H1 (cell line): ENCODE data around the gene PLB1. TPM values are rescaled to one million over a fixed set of nuclear protein-coding genes. Genes with fewer than 3 reads are reported as not detected.

Experiments
- PHF8 ChIP-seq: fragments of 200-600 bp; sonication (generic); conservative IDR thresholded peaks from 2 replicates; pipeline ENCODE4 v1.7.1; 2012; ENCODE audit warnings: low read depth, mild to moderate bottlenecking, inconsistent platforms, low read length, moderate library complexity
- RNF2 ChIP-seq: fragments of 200-900, 300-1000 bp; sonication (generic); IDR thresholded peaks from 2 replicates; pipeline ENCODE4 v1.7.1; 2016; ENCODE audit warnings: borderline replicate concordance, low read depth, mild to moderate bottlenecking, antibody characterized with exemption, low read length; ENCODE audit not compliant: poor library complexity, severe bottlenecking; ENCODE audit errors: missing control alignments
- SUZ12 ChIP-seq: fragments of 200-600 bp; sonication (generic); IDR thresholded peaks from 2 replicates; pipeline ENCODE4 v1.6.1; 2012; ENCODE audit warnings: mild to moderate bottlenecking, inconsistent platforms, low read length, moderate library complexity, mixed read lengths
- TAF7 ChIP-seq: optimal IDR thresholded peaks from 2 replicates; pipeline ENCODE3; 2011; ENCODE audit warnings: low read depth, mild to moderate bottlenecking, inconsistent platforms, low read length, moderate library complexity, borderline replicate concordance
- polyA plus RNA-seq, 7 experiments: library from polyadenylated mRNA; depleted of rRNA in 3 of 7; stranded (reverse) in 5 of 7; unstranded in 2 of 7; fragments of >200 nt in 5 of 7; fragments of 200-250 nt in 2 of 7; gene quantifications; 1 replicate in 5 of 7; 2 replicates in 1 of 7; 4 replicates in 1 of 7; pipeline versions ENCODE4 v1.2.1 to v1.2.3, GENCODE V29; 2011 to 2013; ENCODE audit warnings: missing spikeins in 2 of 7, mixed read lengths in 2 of 7
- total RNA-seq: library from RNA; stranded (reverse); fragmentation: NEBNext Ultra II Directional; extraction: Animal tissue kit (Norgen Biotek cat#: 25700); gene quantifications from 2 replicates; pipeline ENCODE4 v1.2.1, GENCODE V29; 2021

PLB1 gene
- total and polyA plus RNA-seq, 2 of the 8 experiments (the other 6 are each of a cell fraction or from before 2014, with no cell fraction given): 0.20 to 0.36 TPM

GRCh38 chr2:28452534-28453081 is 43.3 kb upstream of the PLB1 start (continued):
- no peak for TF ChIP-seq TAF7
- no peak for TF ChIP-seq PHF8
- no peak for TF ChIP-seq SUZ12
- no peak for TF ChIP-seq RNF2
